Endothelial cell of umbilical vein (primary cell): ENCODE results near the gene PCDHGA1. TPM values are rescaled to one million over a fixed set of nuclear protein-coding genes. Genes with fewer than 3 reads are reported as not detected.

ENCODE experiments used
- BruUV-seq: library from RNA; stranded (reverse); fragments of 400-500 nt; replicated peaks from 2 replicates; lab custom pipeline; 2021; lab: Mats Ljungman, UMichigan
- CTCF ChIA-PET: fragments of 300-600, 350-600 bp; sonication (Branson Sonifier 250); formaldehyde crosslinking; loops from one replicate; lab custom pipeline; 2021; ENCODE audit warnings: antibody characterized with exemption, inconsistent platforms; lab: Charles Lee
- POLR2A ChIA-PET: fragments of 300-600, 350-600 bp; sonication (Branson Sonifier 250); formaldehyde crosslinking; loops from one replicate; lab custom pipeline; 2021; ENCODE audit warnings: antibody characterized with exemption, inconsistent platforms; lab: Charles Lee
- DNase-seq: peaks from one replicate; pipeline ENCODE4 v3.0.0-alpha.2; 2011; ENCODE audit warnings: low read depth, low spot score
- FAIRE-seq: peaks from 2 replicates; lab custom pipeline; 2011; peaks lifted over from hg19 to GRCh38; lab: Jason Lieb, UNC
- H2AFZ ChIP-seq: 2 replicates; pipeline ENCODE4 v1.6.0; 2012; ENCODE audit warnings: low read depth, low read length, control low read depth, inconsistent platforms
- H3K27ac ChIP-seq: 2 replicates; pipeline ENCODE4 v1.5.1; 2011; ENCODE audit warnings: low read depth, mild to moderate bottlenecking, control low read depth, low read length, moderate library complexity; ENCODE audit not compliant: insufficient read depth
- H3K27me3 ChIP-seq, 2 experiments: 2 replicates each; pipeline versions ENCODE4 v1.6.0 to v1.6.1; 2011; ENCODE audit warnings: low read length in 2 of 2, mixed read lengths in 1 of 2; ENCODE audit not compliant: control insufficient read depth in 2 of 2, insufficient read depth in 2 of 2
- H3K36me3 ChIP-seq, 2 experiments: 2 replicates in 1 of 2; 3 replicates in 1 of 2; pipeline ENCODE4 v1.5.1; 2011; ENCODE audit warnings: low read length in 2 of 2, mild to moderate bottlenecking in 1 of 2, moderate library complexity in 1 of 2; ENCODE audit not compliant: control insufficient read depth in 2 of 2, insufficient read depth in 2 of 2; ENCODE audit errors: extremely low read depth in 1 of 2
- H3K4me1 ChIP-seq: 3 replicates; pipeline ENCODE4 v1.5.1; 2011; ENCODE audit warnings: mild to moderate bottlenecking, low read length; ENCODE audit not compliant: control insufficient read depth, insufficient read depth; ENCODE audit errors: extremely low read depth
- H3K4me2 ChIP-seq: 2 replicates; pipeline ENCODE4 v1.6.1; 2011; ENCODE audit warnings: low read length, control low read depth, mixed read lengths; ENCODE audit not compliant: insufficient read depth
- H3K4me3 ChIP-seq, 3 experiments: fragments of 200-600 bp in 1 of 3; sonication (generic), shearing (Covaris generic) in 1 of 3; replicated peaks in 1 of 3; 2 replicates each; pipeline ENCODE4 v1.5.1; 2011 to 2016; ENCODE audit warnings: control low read depth in 3 of 3, low read length in 3 of 3, mild to moderate bottlenecking in 2 of 3, inconsistent platforms in 1 of 3, low read depth in 1 of 3, moderate library complexity in 1 of 3; ENCODE audit not compliant: insufficient read depth in 1 of 3
- H3K79me2 ChIP-seq: 2 replicates; pipeline ENCODE4 v1.6.0; 2012; ENCODE audit warnings: low read length, inconsistent platforms; ENCODE audit not compliant: control insufficient read depth, insufficient read depth
- H3K9ac ChIP-seq: replicated peaks from 2 replicates; pipeline ENCODE3; 2011; ENCODE audit warnings: low read length, control low read depth; ENCODE audit not compliant: insufficient read depth; ENCODE audit errors: extremely low read depth
- H3K9me1 ChIP-seq: replicated peaks from 3 replicates; pipeline ENCODE4 v1.6.0; 2011; ENCODE audit warnings: mild to moderate bottlenecking, low read length; ENCODE audit not compliant: control insufficient read depth, insufficient read depth; ENCODE audit errors: extremely low read depth
- H3K9me3 ChIP-seq: replicated peaks from 2 replicates; pipeline ENCODE4 v1.5.1; 2012; ENCODE audit warnings: low read length, inconsistent platforms; ENCODE audit not compliant: control insufficient read depth, insufficient read depth
- H4K20me1 ChIP-seq: replicated peaks from 2 replicates; pipeline ENCODE3; 2011; ENCODE audit warnings: mild to moderate bottlenecking, low read length; ENCODE audit not compliant: control insufficient read depth, insufficient read depth; ENCODE audit errors: extremely low read depth
- EZH2 ChIP-seq: IDR thresholded peaks from 2 replicates; pipeline ENCODE4 v1.6.1; 2012; ENCODE audit warnings: borderline replicate concordance, low read depth, mild to moderate bottlenecking, moderate library complexity, low read length, inconsistent platforms; ENCODE audit not compliant: severe bottlenecking
- FOS ChIP-seq: IDR thresholded peaks from 2 replicates; pipeline ENCODE4 v1.6.1; 2011; ENCODE audit warnings: mild to moderate bottlenecking, low read length, moderate library complexity, borderline replicate concordance; ENCODE audit not compliant: insufficient read depth
- GATA2 ChIP-seq: IDR thresholded peaks from 2 replicates; pipeline ENCODE4 v1.7.0; 2011; ENCODE audit warnings: low read depth, mild to moderate bottlenecking, moderate library complexity, mixed read lengths, low read length; ENCODE audit not compliant: insufficient read length, insufficient read depth
- JUN ChIP-seq: IDR thresholded peaks from 2 replicates; pipeline ENCODE4 v1.6.1; 2011; ENCODE audit warnings: borderline replicate concordance, low read depth; ENCODE audit not compliant: insufficient read length, insufficient read depth
- MYC ChIP-seq: IDR thresholded peaks from one replicate; pipeline ENCODE4 v1.6.1; 2011; ENCODE audit warnings: mild to moderate bottlenecking, low read depth, low read length
- POLR2A ChIP-seq: IDR thresholded peaks from 2 replicates; pipeline ENCODE4 v1.6.1; 2012; ENCODE audit warnings: low read depth, mild to moderate bottlenecking, control low read depth, low read length
- POLR2AphosphoS5 ChIP-seq: IDR thresholded peaks from 2 replicates; pipeline ENCODE4 v1.6.1; 2012; ENCODE audit warnings: low read depth, mild to moderate bottlenecking, control low read depth, low read length, moderate library complexity; ENCODE audit not compliant: insufficient read depth
- dilution Hi-C: fragments of 300-500 bp; cut with MboI; formaldehyde crosslinking; loops from one replicate; pipeline ENCODE4 v1.15.0; 2019; ENCODE audit warnings: low sequenced_read_pairs; ENCODE audit not compliant: extremely low pct_ligation_motif_present
- intact Hi-C: fragments of 100-400 bp; cut with micrococcal nuclease; formaldehyde crosslinking; loops from one replicate; pipeline ENCODE4 v1.10.0; 2022
- polyA plus RNA-seq, 4 experiments: library from polyadenylated mRNA; depleted of rRNA in 3 of 4; stranded (reverse) in 3 of 4; unstranded in 1 of 4; fragments of >200 nt; gene quantifications; 2 replicates each; pipeline versions ENCODE4 v1.2.1 to v1.2.3, GENCODE V29; 2011 to 2012; ENCODE audit warnings: missing spikeins in 1 of 4
- total RNA-seq: library from RNA; stranded (reverse); gene quantifications from 2 replicates; pipeline ENCODE4 v1.2.3, GENCODE V29; 2021
- TF ChIP-seq, protein P1 (sequence below), 2 donors: IDR thresholded peaks; 1 replicate in 1 of 2; 2 replicates in 1 of 2; pipeline ENCODE4 v1.5.1; 2011; ENCODE audit warnings: low read length in 2 of 2, mild to moderate bottlenecking in 2 of 2, moderate library complexity in 2 of 2, control low read depth in 1 of 2, inconsistent platforms in 1 of 2, low read depth in 1 of 2; ENCODE audit not compliant: insufficient read depth in 1 of 2; ENCODE audit errors: extremely low read depth in 1 of 2
- TF ChIP-seq, protein P2 (sequence below): IDR thresholded peaks from 2 replicates; pipeline ENCODE4 v1.6.1; 2011; ENCODE audit not compliant: insufficient read depth, insufficient read length

Gene PCDHGA1
- total and polyA plus RNA-seq, 2 donors (not counting 3 experiments of a cell fraction or from before 2014, with no cell fraction given), result 0.22 to 0.44 TPM

DNA sequence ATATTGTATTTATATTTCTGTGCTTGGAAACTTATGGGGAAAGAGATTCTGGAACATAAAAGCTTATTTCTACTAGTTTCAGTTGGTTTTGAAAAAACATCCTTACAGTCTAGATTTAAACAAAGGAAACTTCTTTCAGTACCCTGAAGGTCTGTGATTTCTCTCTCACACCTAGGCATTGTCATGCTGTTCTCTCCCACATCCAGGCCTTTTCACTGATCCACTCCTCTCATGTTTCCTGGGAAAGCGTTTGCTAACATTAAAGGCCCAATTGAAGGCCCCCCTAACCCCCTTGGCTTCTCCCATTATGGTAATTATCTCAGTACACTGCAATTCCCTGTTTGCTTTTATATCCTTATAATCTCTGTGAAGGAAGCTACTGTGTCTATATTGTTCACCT lies 12.5 kb downstream of the PCDHGA1 start:
- BruUV-seq, result no TSS peak
- Histone ChIP-seq H3K9me3 (no peaks in the 10 kb centered on the region), H3K27ac (no peak overlapping the region), H4K20me1 (no peaks in the 10 kb centered on the region), H3K36me3 (no peaks in the 10 kb centered on the region), H3K4me3 (no peak overlapping the region), H3K4me1 (peaks cover 3% of the 10 kb centered on the region), H2AFZ (no peak overlapping the region), H3K9ac (no peak overlapping the region), H3K79me2 (no peaks in the 10 kb centered on the region), H3K9me1 (no peaks in the 10 kb centered on the region), H3K27me3 (peaks cover 12 to 32% of the 10 kb centered on the region in 2 experiments), H3K4me2 (no peak overlapping the region)
- FAIRE-seq (no peak), DNase-seq (no peak)
- TF ChIP-seq, protein P1, sequence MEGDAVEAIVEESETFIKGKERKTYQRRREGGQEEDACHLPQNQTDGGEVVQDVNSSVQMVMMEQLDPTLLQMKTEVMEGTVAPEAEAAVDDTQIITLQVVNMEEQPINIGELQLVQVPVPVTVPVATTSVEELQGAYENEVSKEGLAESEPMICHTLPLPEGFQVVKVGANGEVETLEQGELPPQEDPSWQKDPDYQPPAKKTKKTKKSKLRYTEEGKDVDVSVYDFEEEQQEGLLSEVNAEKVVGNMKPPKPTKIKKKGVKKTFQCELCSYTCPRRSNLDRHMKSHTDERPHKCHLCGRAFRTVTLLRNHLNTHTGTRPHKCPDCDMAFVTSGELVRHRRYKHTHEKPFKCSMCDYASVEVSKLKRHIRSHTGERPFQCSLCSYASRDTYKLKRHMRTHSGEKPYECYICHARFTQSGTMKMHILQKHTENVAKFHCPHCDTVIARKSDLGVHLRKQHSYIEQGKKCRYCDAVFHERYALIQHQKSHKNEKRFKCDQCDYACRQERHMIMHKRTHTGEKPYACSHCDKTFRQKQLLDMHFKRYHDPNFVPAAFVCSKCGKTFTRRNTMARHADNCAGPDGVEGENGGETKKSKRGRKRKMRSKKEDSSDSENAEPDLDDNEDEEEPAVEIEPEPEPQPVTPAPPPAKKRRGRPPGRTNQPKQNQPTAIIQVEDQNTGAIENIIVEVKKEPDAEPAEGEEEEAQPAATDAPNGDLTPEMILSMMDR (IDR thresholded peaks at IDR 0.05; ENCODE audit: extremely low read depth in 1 of 2, insufficient read depth in 1 of 2, low read depth in 1 of 2, low read length in 2 of 2), result no peak
- TF ChIP-seq, protein P2, sequence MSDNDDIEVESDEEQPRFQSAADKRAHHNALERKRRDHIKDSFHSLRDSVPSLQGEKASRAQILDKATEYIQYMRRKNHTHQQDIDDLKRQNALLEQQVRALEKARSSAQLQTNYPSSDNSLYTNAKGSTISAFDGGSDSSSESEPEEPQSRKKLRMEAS, result no peak
- TF ChIP-seq JUN (no peak), EZH2 (no peak), POLR2AphosphoS5 (no peak), MYC (no peak), FOS (no peak), POLR2A (no peak), GATA2 (no peak)
- dilution Hi-C loops, result no loop called here
- ChIA-PET POLR2A (no interaction called here), CTCF (interaction anchor here (1.2 to 3.8 kb wide), 9 partner anchors 8 to 224 kb away, joined by 3 to 38 read pairs (median 9); partner anchors contain the start of genes PCDHGA1 and PCDHGA10)
- intact Hi-C loops, result loop anchor here (2.0 kb wide), 1 partner anchor 22 kb away; the partner anchor contains the start of gene TAF7
